H9 (cell line): ENCODE data around the gene IPPK. TPM values are rescaled to one million over a fixed set of nuclear protein-coding genes. Genes with fewer than 3 reads are reported as not detected.

ENCODE experiments used
- DNase-seq: peaks from one replicate; pipeline ENCODE4 v3.0.0-alpha.2; 2017
- H2AFZ ChIP-seq: one replicate; pipeline ENCODE4 v1.6.1; 2013; ENCODE audit warnings: mild to moderate bottlenecking, low read length, control low read depth, moderate library complexity
- H2AK5ac ChIP-seq: 2 replicates; pipeline ENCODE4 v1.6.1; 2013; ENCODE audit warnings: low read length, control low read depth, mixed read lengths; ENCODE audit not compliant: insufficient read length
- H2BK120ac ChIP-seq: one replicate; pipeline ENCODE4 v1.6.1; 2013; ENCODE audit warnings: low read depth, mild to moderate bottlenecking, low read length, control low read depth, inconsistent platforms; ENCODE audit not compliant: poor library complexity, severe bottlenecking
- H2BK12ac ChIP-seq: 2 replicates; pipeline ENCODE4 v1.6.1; 2013; ENCODE audit warnings: low read length, control low read depth, mixed read lengths, low read depth; ENCODE audit not compliant: insufficient read length
- H2BK15ac ChIP-seq: 2 replicates; pipeline ENCODE4 v1.6.1; 2013; ENCODE audit warnings: low read depth, low read length, control low read depth
- H2BK20ac ChIP-seq: one replicate; pipeline ENCODE4 v1.6.1; 2013; ENCODE audit warnings: low read depth, mild to moderate bottlenecking, low read length, control low read depth, inconsistent platforms; ENCODE audit not compliant: poor library complexity, severe bottlenecking
- H2BK5ac ChIP-seq: 2 replicates; pipeline ENCODE4 v1.6.1; 2013; ENCODE audit warnings: low read length, control low read depth, mixed read lengths; ENCODE audit not compliant: insufficient read length
- H3K14ac ChIP-seq: 2 replicates; pipeline ENCODE4 v1.6.1; 2013; ENCODE audit warnings: low read length, control low read depth; ENCODE audit not compliant: insufficient read depth
- H3K18ac ChIP-seq: 2 replicates; pipeline ENCODE4 v1.6.1; 2013; ENCODE audit warnings: low read depth, mild to moderate bottlenecking, mixed read lengths, low read length, control low read depth; ENCODE audit not compliant: insufficient read length
- H3K23ac ChIP-seq: 2 replicates; pipeline ENCODE4 v1.6.1; 2013; ENCODE audit warnings: low read length, control low read depth, mixed read lengths, low read depth; ENCODE audit not compliant: insufficient read length
- H3K23me2 ChIP-seq: 2 replicates; pipeline ENCODE4 v1.6.1; 2013; ENCODE audit warnings: low read depth, mild to moderate bottlenecking, mixed read lengths, low read length, control low read depth; ENCODE audit not compliant: insufficient read length, poor library complexity, severe bottlenecking
- H3K27ac ChIP-seq: 2 replicates; pipeline ENCODE4 v1.5.1; 2013; ENCODE audit warnings: low read length, control low read depth, mixed read lengths, low read depth; ENCODE audit not compliant: insufficient read length
- H3K27me3 ChIP-seq: 2 replicates; pipeline ENCODE4 v1.6.1; 2013; ENCODE audit warnings: low read length, control low read depth, inconsistent platforms; ENCODE audit not compliant: insufficient read depth
- H3K4ac ChIP-seq: 2 replicates; pipeline ENCODE4 v1.6.1; 2013; ENCODE audit warnings: low read depth, mild to moderate bottlenecking, control low read depth, inconsistent platforms, low read length, moderate library complexity
- H3K4me1 ChIP-seq: 2 replicates; pipeline ENCODE4 v1.6.1; 2013; ENCODE audit warnings: low read length, control low read depth, inconsistent platforms; ENCODE audit not compliant: insufficient read depth
- H3K4me2 ChIP-seq: 2 replicates; pipeline ENCODE4 v1.6.1; 2013; ENCODE audit warnings: low read length, control low read depth, mixed read lengths; ENCODE audit not compliant: insufficient read length, insufficient read depth
- H3K56ac ChIP-seq: 2 replicates; pipeline ENCODE4 v1.6.1; 2013; ENCODE audit warnings: low read depth, mild to moderate bottlenecking, mixed read lengths, low read length, control low read depth; ENCODE audit not compliant: insufficient read length
- H3K79me1 ChIP-seq: 2 replicates; pipeline ENCODE4 v1.6.1; 2013; ENCODE audit warnings: low read depth, mild to moderate bottlenecking, moderate library complexity, low read length, control low read depth, inconsistent platforms; ENCODE audit not compliant: insufficient read depth, poor library complexity, severe bottlenecking
- H3K79me2 ChIP-seq: 2 replicates; pipeline ENCODE4 v1.6.1; 2013; ENCODE audit warnings: low read length, control low read depth, inconsistent platforms; ENCODE audit not compliant: insufficient read depth
- H3K9ac ChIP-seq: 2 replicates; pipeline ENCODE4 v1.6.1; 2013; ENCODE audit warnings: low read length, control low read depth, mixed read lengths; ENCODE audit not compliant: insufficient read length; ENCODE audit errors: extremely low read depth
- H3K9me3 ChIP-seq: one replicate; pipeline ENCODE4 v1.6.1; 2013; ENCODE audit warnings: low read depth, low read length, inconsistent platforms; ENCODE audit not compliant: control insufficient read depth
- H3T11ph ChIP-seq: one replicate; pipeline ENCODE4 v1.6.1; 2013; ENCODE audit warnings: mild to moderate bottlenecking, low read length, control low read depth, inconsistent platforms
- H4K20me1 ChIP-seq: one replicate; pipeline ENCODE4 v1.6.1; 2013; ENCODE audit not compliant: control insufficient read depth, insufficient read length, insufficient read depth
- H4K5ac ChIP-seq: 2 replicates; pipeline ENCODE4 v1.6.1; 2013; ENCODE audit warnings: low read depth, mild to moderate bottlenecking, mixed read lengths, low read length, control low read depth; ENCODE audit not compliant: insufficient read length
- H4K8ac ChIP-seq: replicated peaks from 2 replicates; pipeline ENCODE4 v1.6.1; 2013; ENCODE audit warnings: low read length, control low read depth, mixed read lengths, low read depth; ENCODE audit not compliant: insufficient read length
- H4K91ac ChIP-seq: 2 replicates; pipeline ENCODE4 v1.6.1; 2013; ENCODE audit warnings: low read depth, mild to moderate bottlenecking, moderate library complexity, mixed read lengths, low read length, control low read depth; ENCODE audit not compliant: insufficient read length
- H3K27ac Mint-ChIP-seq, 3 experiments: 2 replicates in 2 of 3; 3 replicates in 1 of 3; pipeline ENCODE4 v1.8.0; 2020 to 2021; ENCODE audit warnings: mixed read lengths in 3 of 3, mild to moderate bottlenecking in 1 of 3, moderate library complexity in 1 of 3
- H3K27me3 Mint-ChIP-seq: 2 replicates; pipeline ENCODE4 v1.8.0; 2021; ENCODE audit warnings: low read depth, mild to moderate bottlenecking, moderate library complexity, mixed read lengths
- H3K36me3 Mint-ChIP-seq, 3 experiments: 2 replicates in 2 of 3; 3 replicates in 1 of 3; pipeline ENCODE4 v1.8.0; 2020 to 2021; ENCODE audit warnings: low read depth in 3 of 3, mixed read lengths in 3 of 3; ENCODE audit not compliant: insufficient read depth in 1 of 3
- H3K4me1 Mint-ChIP-seq, 2 experiments: 2 replicates each; pipeline ENCODE4 v1.8.0; 2020; ENCODE audit warnings: mixed read lengths in 2 of 2
- H3K4me3 Mint-ChIP-seq, 2 experiments: 2 replicates in 1 of 2; 3 replicates in 1 of 2; pipeline ENCODE4 v1.8.0; 2020 to 2021; ENCODE audit warnings: mild to moderate bottlenecking in 2 of 2, mixed read lengths in 2 of 2, moderate library complexity in 1 of 2
- H3K9me3 Mint-ChIP-seq, 2 experiments: 2 replicates in 1 of 2; 3 replicates in 1 of 2; pipeline ENCODE4 v1.8.0; 2020; ENCODE audit warnings: mild to moderate bottlenecking in 2 of 2, mixed read lengths in 2 of 2, moderate library complexity in 1 of 2
- WGBS: extraction: QIAGEN DNeasy Blood & Tissue Kit; methylation state at CpG from one replicate; pipeline ENCODE4 v1.1.7; 2013; ENCODE audit warnings: missing lambda C conversion rate, low lambda C conversion rate, mixed read lengths; ENCODE audit not compliant: insufficient read length; ENCODE audit errors: extremely low coverage; 5-methylcytosine and 5-hydroxymethylcytosine counted together
- total RNA-seq: library from RNA; stranded (reverse); gene quantifications from 2 replicates; pipeline ENCODE4 v1.2.1, GENCODE V29; 2021
- TF ChIP-seq, protein P1 (sequence below): fragments of 200-600 bp; sonication (generic); conservative IDR thresholded peaks from 3 replicates; pipeline ENCODE4 v1.8.0; 2021; ENCODE audit warnings: antibody characterized with exemption, mild to moderate bottlenecking

Gene IPPK
- total RNA-seq, 1 experiment from 2014 or later = 10.7 TPM

DNA sequence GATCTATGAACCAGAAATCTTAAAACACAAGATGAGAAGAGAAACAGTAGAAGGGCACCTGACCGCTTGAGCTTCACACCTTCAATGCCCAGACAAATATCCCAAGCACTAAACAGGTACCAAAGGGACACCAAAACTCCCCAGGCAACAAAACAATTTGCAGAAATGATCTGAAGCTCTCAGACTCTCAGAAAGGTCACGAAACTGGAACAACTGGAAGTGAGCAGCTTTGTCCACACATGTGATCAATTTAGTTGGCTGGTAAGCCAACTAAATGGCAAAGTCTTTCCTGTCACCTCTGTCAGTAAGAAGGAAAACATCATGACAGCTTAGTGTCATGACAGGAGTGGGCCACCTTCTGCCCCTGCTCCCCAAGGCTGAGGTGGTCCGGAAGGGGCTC lies 4.1 kb downstream of the IPPK start:
- H3K18ac ChIP-seq = no peak overlapping the region
- Mint-ChIP-seq H3K27me3 (no peaks in the 10 kb centered on the region), H3K36me3 (peaks cover 0 to 10% (median 0%) of the 10 kb centered on the region in 3 experiments; a peak in 5 of 7 replicates), H3K9me3 (no peaks in the 10 kb centered on the region), H3K4me1 (peaks cover 15 to 24% of the 10 kb centered on the region in 2 experiments), H3K4me3 (no peak overlapping the region), H3K27ac (peak overlapping the region in 1 of 3 experiments; percentile 17; a peak in 2 of 7 replicates)
- no peak overlapping the region for H2BK20ac ChIP-seq
- H3K23me2 ChIP-seq = peaks cover 5% of the 10 kb centered on the region
- TF ChIP-seq, protein P1, sequence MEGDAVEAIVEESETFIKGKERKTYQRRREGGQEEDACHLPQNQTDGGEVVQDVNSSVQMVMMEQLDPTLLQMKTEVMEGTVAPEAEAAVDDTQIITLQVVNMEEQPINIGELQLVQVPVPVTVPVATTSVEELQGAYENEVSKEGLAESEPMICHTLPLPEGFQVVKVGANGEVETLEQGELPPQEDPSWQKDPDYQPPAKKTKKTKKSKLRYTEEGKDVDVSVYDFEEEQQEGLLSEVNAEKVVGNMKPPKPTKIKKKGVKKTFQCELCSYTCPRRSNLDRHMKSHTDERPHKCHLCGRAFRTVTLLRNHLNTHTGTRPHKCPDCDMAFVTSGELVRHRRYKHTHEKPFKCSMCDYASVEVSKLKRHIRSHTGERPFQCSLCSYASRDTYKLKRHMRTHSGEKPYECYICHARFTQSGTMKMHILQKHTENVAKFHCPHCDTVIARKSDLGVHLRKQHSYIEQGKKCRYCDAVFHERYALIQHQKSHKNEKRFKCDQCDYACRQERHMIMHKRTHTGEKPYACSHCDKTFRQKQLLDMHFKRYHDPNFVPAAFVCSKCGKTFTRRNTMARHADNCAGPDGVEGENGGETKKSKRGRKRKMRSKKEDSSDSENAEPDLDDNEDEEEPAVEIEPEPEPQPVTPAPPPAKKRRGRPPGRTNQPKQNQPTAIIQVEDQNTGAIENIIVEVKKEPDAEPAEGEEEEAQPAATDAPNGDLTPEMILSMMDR = no peak
- H3T11ph ChIP-seq = no peak overlapping the region
- no peak overlapping the region for H3K4ac ChIP-seq
- peaks cover 14% of the 10 kb centered on the region for H3K79me1 ChIP-seq
- H3K56ac ChIP-seq = no peak overlapping the region
- H2BK5ac ChIP-seq = no peak overlapping the region
- H3K27me3 ChIP-seq = no peaks in the 10 kb centered on the region
- H3K9ac ChIP-seq = no peak overlapping the region
- no peak overlapping the region for H2BK15ac ChIP-seq
- no peak overlapping the region for H4K91ac ChIP-seq
- H4K8ac ChIP-seq = no peak overlapping the region
- peaks cover 14% of the 10 kb centered on the region; the same call in 1 of the 2 replicates for H3K4me1 ChIP-seq
- no peak overlapping the region for H2BK120ac ChIP-seq
- no CpG with 5 or more reads among the region's 3 CpGs for WGBS
- no peak overlapping the region for H3K27ac ChIP-seq
- no peak overlapping the region for H3K14ac ChIP-seq
- no peak overlapping the region for H2AK5ac ChIP-seq
- no peak overlapping the region for H4K5ac ChIP-seq
- no peaks in the 10 kb centered on the region for H3K9me3 ChIP-seq
- DNase-seq = no peak
- no peak overlapping the region for H3K23ac ChIP-seq
- H2BK12ac ChIP-seq = no peak overlapping the region
- H3K79me2 ChIP-seq = peaks cover 12% of the 10 kb centered on the region; the same call in 1 of the 2 replicates
- H2AFZ ChIP-seq = no peak overlapping the region
- H3K4me2 ChIP-seq = no peak overlapping the region
- H4K20me1 ChIP-seq = no peaks in the 10 kb centered on the region
